ENCODE measurements around the gene ABCC9.

GRCh38 chr12:21757735-21758134, 183.5 kb downstream of the ABCC9 start:
- TF ChIP-seq USF1 (IDR thresholded peaks at IDR 0.05) (no peak), RAD21 (IDR thresholded peaks at IDR 0.05; ENCODE audit: low read depth) (no peak), NFIC (IDR thresholded peaks at IDR 0.05) (no peak), CREB1 (IDR thresholded peaks at IDR 0.05; ENCODE audit: low read depth) (no peak), EP300 (IDR thresholded peaks at IDR 0.05; ENCODE audit: borderline replicate concordance) (no peak), MAX (IDR thresholded peaks at IDR 0.05) (no peak), ZBTB7A (IDR thresholded peaks at IDR 0.05; ENCODE audit: low read depth) (no peak)

Data from Ishikawa (cell line).